Caco-2 (cell line): ENCODE data around the gene HSPB6. TPM values are rescaled to one million over a fixed set of nuclear protein-coding genes. Genes with fewer than 3 reads are reported as not detected.

Source experiments
- BruUV-seq: library from RNA; stranded (reverse); fragments of 400-500 nt; replicated peaks from 2 replicates; lab custom pipeline; 2021; lab: Mats Ljungman, UMichigan
- CTCF ChIA-PET: fragments of 300-600 bp; sonication (Branson Sonifier 250); formaldehyde crosslinking; loops from one replicate; lab custom pipeline; 2022; ENCODE audit warnings: antibody characterized with exemption; lab: Charles Lee
- POLR2A ChIA-PET: fragments of 300-600 bp; sonication (Branson Sonifier 250); formaldehyde crosslinking; loops from one replicate; lab custom pipeline; 2022; ENCODE audit warnings: antibody characterized with exemption; lab: Charles Lee
- DNase-seq, 2 experiments: peaks; one replicate each; pipeline versions ENCODE4 v3.0.0 to v3.0.0-alpha.2; 2020 to 2022
- H3K27me3 ChIP-seq: replicated peaks from 2 replicates; pipeline ENCODE4 v1.6.0; 2011; ENCODE audit warnings: low read length; ENCODE audit not compliant: control insufficient read depth, insufficient read depth
- H3K36me3 ChIP-seq: 2 replicates; pipeline ENCODE4 v1.5.1; 2011; ENCODE audit warnings: low read length; ENCODE audit not compliant: control insufficient read depth, insufficient read depth
- H3K4me1 ChIP-seq: fragments of 250-450 bp; sonication (Bioruptor Pico); 2 replicates; pipeline ENCODE4 v1.5.1; 2020; ENCODE audit warnings: mild to moderate bottlenecking
- H3K4me3 ChIP-seq: 2 replicates; pipeline ENCODE4 v1.5.1; 2011; ENCODE audit warnings: low read depth, mild to moderate bottlenecking, control low read depth, low read length
- H3K9me3 ChIP-seq: fragments of 250-450 bp; sonication (Bioruptor Pico); 2 replicates; pipeline ENCODE4 v1.5.1; 2020; ENCODE audit warnings: mild to moderate bottlenecking, moderate library complexity
- H3K27ac Mint-ChIP-seq: one replicate; pipeline ENCODE4 v1.8.0; 2022; ENCODE audit warnings: mixed read lengths; ENCODE audit not compliant: unreplicated experiment
- H3K27me3 Mint-ChIP-seq: one replicate; pipeline ENCODE4 v1.8.0; 2022; ENCODE audit warnings: mixed read lengths; ENCODE audit not compliant: insufficient read depth, unreplicated experiment
- H3K36me3 Mint-ChIP-seq: one replicate; pipeline ENCODE4 v1.8.0; 2022; ENCODE audit warnings: mild to moderate bottlenecking, mixed read lengths; ENCODE audit not compliant: insufficient read depth, unreplicated experiment
- H3K4me1 Mint-ChIP-seq: one replicate; pipeline ENCODE4 v1.8.0; 2022; ENCODE audit warnings: low read depth, mixed read lengths; ENCODE audit not compliant: unreplicated experiment
- H3K4me3 Mint-ChIP-seq: one replicate; pipeline ENCODE4 v1.8.0; 2022; ENCODE audit warnings: mild to moderate bottlenecking, moderate library complexity, mixed read lengths; ENCODE audit not compliant: unreplicated experiment
- H3K9me3 Mint-ChIP-seq: one replicate; pipeline ENCODE4 v1.8.0; 2022; ENCODE audit warnings: mixed read lengths; ENCODE audit not compliant: unreplicated experiment
- CTCF ChIP-seq, 2 experiments: fragments of 200-600 bp in 1 of 2; IDR thresholded peaks; 1 replicate in 1 of 2; 2 replicates in 1 of 2; pipeline versions ENCODE4 v1.5.1 to v1.8.0; 2011 to 2022; ENCODE audit warnings: antibody characterized with exemption in 1 of 2, control low read depth in 1 of 2, inconsistent platforms in 1 of 2, low read depth in 1 of 2, low read length in 1 of 2, mild to moderate bottlenecking in 1 of 2, moderate library complexity in 1 of 2; ENCODE audit not compliant: insufficient read depth in 1 of 2, severe bottlenecking in 1 of 2, unreplicated experiment in 1 of 2
- intact Hi-C: fragments of 100-400 bp; cut with micrococcal nuclease; formaldehyde crosslinking; loops from one replicate; pipeline ENCODE4 v1.10.0; 2022; ENCODE audit not compliant: unreplicated experiment
- total RNA-seq: library from RNA; stranded (reverse); gene quantifications from 2 replicates; pipeline ENCODE4 v1.2.3, GENCODE V29; 2022

The HSPB6 gene
- total RNA-seq, 1 experiment from 2014 or later, result 0.48 TPM

DNA sequence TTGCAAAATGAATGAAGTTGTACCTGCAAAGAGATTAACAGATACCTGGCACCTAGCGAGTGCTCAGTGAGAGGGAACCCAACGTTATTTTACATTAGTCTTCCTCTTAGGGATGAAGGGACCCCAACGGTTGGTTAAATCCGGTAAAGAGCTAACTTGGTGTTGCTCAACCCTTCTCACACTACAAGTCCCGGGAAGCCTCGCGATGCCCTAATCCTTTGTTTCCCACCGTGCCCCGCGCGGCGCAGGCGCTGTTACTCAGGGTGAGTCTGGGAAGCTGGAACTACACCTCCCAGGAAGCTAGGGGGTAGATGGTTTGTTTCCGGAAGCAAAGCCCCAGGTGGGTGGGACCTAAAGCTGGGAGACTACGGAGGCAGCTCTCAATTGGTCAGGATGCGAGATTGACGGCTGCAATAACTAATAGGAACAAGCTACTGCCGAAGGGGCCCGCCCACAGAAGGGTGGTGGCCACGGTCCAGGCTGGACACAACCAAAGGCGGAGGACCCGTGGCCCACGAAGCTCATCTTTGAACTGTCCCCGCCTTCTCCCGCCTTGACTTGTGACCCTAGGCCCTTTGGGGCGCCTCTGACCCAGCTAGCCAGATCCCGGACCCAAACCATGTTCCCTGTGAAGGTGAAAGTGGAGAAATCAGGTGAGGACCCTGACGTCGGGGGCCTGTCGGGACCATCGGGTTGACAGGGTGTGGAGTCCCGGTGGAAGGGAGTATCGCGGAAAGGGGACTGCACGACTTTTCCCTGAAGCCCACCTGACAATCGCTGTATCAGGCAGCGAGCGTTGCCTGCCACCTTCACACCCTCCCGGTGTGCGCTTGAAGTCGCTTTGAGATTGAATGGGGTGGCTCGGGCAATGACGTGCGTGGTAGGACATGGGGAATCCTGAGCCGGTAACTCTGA lies 8.5 kb downstream of the HSPB6 start, which contains the start of gene LIN37:
LIN37 (plus strand) TSS at position 471 of the 915 bp plus-strand sequence; CDS start at position 620, 149 bp downstream.
- H3K4me3 Mint-ChIP-seq, result peak within 1 kb of the TSS; percentile 89
- peaks cover 39% of the 10 kb centered on the region for H3K36me3 Mint-ChIP-seq
- H3K9me3 Mint-ChIP-seq, result no peaks in the 10 kb centered on the region
- peak within 1 kb of the TSS; percentile 71 for H3K27ac Mint-ChIP-seq
- intact Hi-C loops, result loop anchor here (1.0 kb wide), 2 partner anchors 10 to 31 kb away; partner anchors contain the start of gene PROSER3
- Histone ChIP-seq H3K4me1 (peaks cover 7% of the 10 kb centered on the region), H3K36me3 (no peaks in the 10 kb centered on the region), H3K9me3 (no peaks in the 10 kb centered on the region), H3K27me3 (no peaks in the 10 kb centered on the region), H3K4me3 (peak within 1 kb of the TSS; percentile 58)
- H3K27me3 Mint-ChIP-seq, result no peaks in the 10 kb centered on the region
- TF ChIP-seq CTCF (IDR thresholded peaks at IDR 0.05; ENCODE audit: insufficient read depth in 1 of 2, low read depth in 1 of 2, low read length in 1 of 2, severe bottlenecking in 1 of 2, unreplicated experiment in 1 of 2), result no peak
- ChIA-PET POLR2A (interaction anchor here (0.7 to 1.4 kb wide), 11 partner anchors 8 to 306 kb away, joined by 3 to 12 read pairs (median 4); partner anchors contain the start of genes COX6B1 and THAP8), CTCF (interaction anchor here (0.5 to 1.5 kb wide), 8 partner anchors 8 to 261 kb away, joined by 3 to 14 read pairs (median 4); no protein-coding TSS in a partner anchor)
- TSS peak; percentile 24 for BruUV-seq
- peak; percentile 99 for DNase-seq
- H3K4me1 Mint-ChIP-seq, result peaks cover 18% of the 10 kb centered on the region

DNA sequence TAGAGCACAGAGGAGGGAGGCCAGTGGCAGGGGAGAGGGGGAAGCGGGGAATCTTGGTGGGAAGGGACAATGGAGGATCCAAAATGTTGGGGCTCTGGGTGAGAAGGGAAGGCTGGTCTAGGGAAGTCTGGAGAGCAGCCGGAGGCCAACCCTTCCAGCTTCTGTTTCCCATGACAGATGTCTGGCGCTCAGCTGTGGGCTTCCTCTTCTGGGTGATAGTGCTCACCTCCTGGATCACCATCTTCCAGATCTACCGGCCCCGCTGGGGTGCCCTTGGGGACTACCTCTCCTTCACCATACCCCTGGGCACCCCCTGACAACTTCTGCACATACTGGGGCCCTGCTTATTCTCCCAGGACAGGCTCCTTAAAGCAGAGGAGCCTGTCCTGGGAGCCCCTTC lies 10.3 kb downstream of the HSPB6 start:
- no peak overlapping the region; the same call in 1 of the 2 replicates for H3K4me3 ChIP-seq
- BruUV-seq, result no TSS peak
- H3K9me3 ChIP-seq, result no peaks in the 10 kb centered on the region
- H3K9me3 Mint-ChIP-seq, result no peaks in the 10 kb centered on the region
- TF ChIP-seq CTCF (IDR thresholded peaks at IDR 0.05; ENCODE audit: insufficient read depth in 1 of 2, low read depth in 1 of 2, low read length in 1 of 2, severe bottlenecking in 1 of 2, unreplicated experiment in 1 of 2), result no peak
- peaks cover 7% of the 10 kb centered on the region for H3K4me1 ChIP-seq
- no peaks in the 10 kb centered on the region for H3K27me3 Mint-ChIP-seq
- peak overlapping the region; percentile 93 for H3K4me3 Mint-ChIP-seq
- H3K36me3 ChIP-seq, result no peaks in the 10 kb centered on the region
- DNase-seq, result no peak
- intact Hi-C loops, result no loop called here
- H3K27me3 ChIP-seq, result no peaks in the 10 kb centered on the region
- CTCF ChIA-PET, result interaction anchor here (0.7 to 1.6 kb wide), 3 partner anchors 10 to 476 kb away, joined by 6 to 12 read pairs (median 6); no protein-coding TSS in a partner anchor
- POLR2A ChIA-PET, result no interaction called here
- H3K27ac Mint-ChIP-seq, result peak overlapping the region; percentile 98
- peaks cover 23% of the 10 kb centered on the region for H3K4me1 Mint-ChIP-seq
- H3K36me3 Mint-ChIP-seq, result peaks cover 54% of the 10 kb centered on the region

- Mint-ChIP-seq H3K9me3 (no peaks in the 10 kb centered on the region), H3K4me3 (peak overlapping the region; percentile 93), H3K27ac (peak overlapping the region; percentile 98), H3K4me1 (peaks cover 23% of the 10 kb centered on the region), H3K36me3 (peaks cover 55% of the 10 kb centered on the region), H3K27me3 (no peaks in the 10 kb centered on the region)
- H3K4me1 ChIP-seq, result peaks cover 7% of the 10 kb centered on the region
- TF ChIP-seq CTCF (IDR thresholded peaks at IDR 0.05; ENCODE audit: insufficient read depth in 1 of 2, low read depth in 1 of 2, low read length in 1 of 2, severe bottlenecking in 1 of 2, unreplicated experiment in 1 of 2), result no peak
- ChIA-PET POLR2A (interaction anchor here (0.7 to 1.0 kb wide), 3 partner anchors 11 to 268 kb away, joined by 3 to 14 read pairs (median 3); partner anchors contain the start of gene ALKBH6), CTCF (interaction anchor here (1.4 to 1.9 kb wide), 4 partner anchors 9 to 185 kb away, joined by 6 to 12 read pairs (median 8); no protein-coding TSS in a partner anchor)
- intact Hi-C loops, result no loop called here
- no peak for DNase-seq
- H3K36me3 ChIP-seq, result no peaks in the 10 kb centered on the region
- H3K27me3 ChIP-seq, result no peaks in the 10 kb centered on the region
- H3K9me3 ChIP-seq, result no peaks in the 10 kb centered on the region
- no TSS peak for BruUV-seq
- H3K4me3 ChIP-seq, result peak overlapping the region; percentile 48
Measured at GRCh38 chr19:35746087-35746462, 10.8 kb downstream of the HSPB6 start.
